ENCODE results near the gene MYF5.
A peak's percentile ranks its signal among the peaks of the same experiment; 100 is the strongest.

The MYF5 gene

DNA sequence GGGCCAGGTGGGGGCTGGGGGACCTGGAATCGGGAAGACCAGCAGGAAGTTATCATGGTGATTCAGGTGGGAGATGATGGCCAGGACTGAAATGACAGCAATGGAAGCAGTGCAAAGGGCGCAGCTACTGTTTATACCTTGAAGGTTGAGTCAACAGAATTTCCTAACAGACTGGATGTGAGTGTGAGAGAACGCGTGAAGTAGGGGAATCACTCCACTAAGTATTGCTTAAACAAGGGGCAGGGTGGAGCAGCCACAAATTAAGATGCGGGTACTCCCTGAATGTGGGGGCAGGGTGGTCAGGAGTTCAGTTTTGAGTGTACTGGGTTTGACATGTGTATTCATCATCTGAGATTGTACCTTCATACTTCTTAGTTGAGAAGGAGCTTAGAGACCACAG lies 45.1 kb downstream of the MYF5 start:
- no peak for DNase-seq

DNA sequence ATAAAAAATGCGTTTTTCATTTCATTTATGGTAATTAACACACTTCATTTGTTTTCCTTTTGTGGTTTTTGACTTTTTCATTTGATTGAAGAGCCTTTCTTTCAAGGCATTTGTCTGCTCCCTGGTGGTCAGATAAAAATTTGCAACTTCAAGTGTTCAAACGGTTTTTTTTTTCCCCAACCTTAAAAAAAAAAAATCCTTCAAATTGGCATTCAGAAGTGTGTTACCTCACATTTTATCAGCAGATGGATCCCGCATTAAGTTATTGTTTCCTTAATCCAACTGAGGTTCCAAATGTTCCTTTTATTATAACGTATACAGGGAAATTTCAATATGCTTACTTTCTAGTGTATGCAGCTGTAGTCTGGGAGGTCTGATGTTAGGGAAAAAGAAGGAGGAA lies 47.2 kb downstream of the MYF5 start:
- DNase-seq = peak in 1 of 56 donors; percentile 8

DNA sequence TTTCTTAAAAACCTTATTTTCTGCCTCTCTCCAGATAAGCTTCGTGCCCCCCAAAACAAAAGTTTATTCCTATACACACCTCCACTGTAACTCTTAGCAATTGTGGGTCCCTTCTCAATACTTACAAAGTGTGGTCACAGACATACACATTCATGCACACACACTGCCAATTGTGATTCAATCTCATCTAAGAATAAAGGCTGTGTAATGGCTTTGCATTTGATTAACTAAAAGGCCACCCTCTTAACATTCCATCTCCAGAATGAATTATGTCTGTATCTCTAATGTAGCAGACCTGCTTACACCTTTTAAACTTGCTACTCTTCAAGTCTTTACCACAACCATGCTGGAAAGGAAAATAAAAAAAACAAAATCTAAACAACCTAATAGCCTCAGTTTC lies 49.5 kb downstream of the MYF5 start:
- DNase-seq = no peak

DNA sequence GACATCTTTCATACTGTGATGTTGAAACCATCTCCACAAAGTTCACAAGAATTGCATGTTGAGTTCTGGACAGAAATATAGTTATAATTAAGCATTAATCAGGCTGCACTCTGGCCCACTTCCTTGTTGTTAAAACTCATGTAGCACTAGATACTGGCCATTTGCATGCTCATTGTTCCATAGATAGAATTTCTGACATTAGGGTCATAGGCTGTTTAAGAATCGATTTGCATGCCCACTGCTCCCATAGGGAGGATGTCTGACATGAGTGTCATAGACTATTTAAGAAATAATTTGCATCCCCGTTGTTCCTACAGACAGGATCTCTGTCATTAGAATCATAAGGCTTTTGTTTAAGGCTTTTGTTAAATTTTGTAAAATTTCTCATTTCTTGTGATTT lies 50.2 kb downstream of the MYF5 start:
- DNase-seq = no peak

Measured in nucleus accumbens (tissue), 56 donors.